ENCODE measurements around the gene PPP4R1. TPM values are rescaled to one million over a fixed set of nuclear protein-coding genes. Genes with fewer than 3 reads are reported as not detected.

PPP4R1 gene
- total RNA-seq, 1 experiment from 2014 or later, result 106 TPM

- H3K23ac ChIP-seq (ENCODE audit: insufficient read length, low read depth, low read length), result no peak overlapping the region
- H3K4ac ChIP-seq (ENCODE audit: low read depth, low read length), result no peak overlapping the region
- H4K20me1 ChIP-seq (ENCODE audit: control insufficient read depth, insufficient read depth, insufficient read length), result peaks cover 3% of the 10 kb centered on the region
- H3K4me1 ChIP-seq (ENCODE audit: insufficient read depth, low read length), result no peaks in the 10 kb centered on the region
- H3K4me3 Mint-ChIP-seq, result no peak overlapping the region
- no peak overlapping the region for H2BK20ac ChIP-seq (ENCODE audit: low read depth, low read length, poor library complexity, severe bottlenecking)
- H3K27ac Mint-ChIP-seq, result peak overlapping the region in 1 of 3 experiments; percentile 58; a peak in 2 of 7 replicates
- no peak overlapping the region for H2BK12ac ChIP-seq (ENCODE audit: insufficient read length, low read depth, low read length)
- no peak overlapping the region for H2BK5ac ChIP-seq (ENCODE audit: insufficient read length, low read length)
- H3K27me3 ChIP-seq (ENCODE audit: insufficient read depth, low read length), result no peaks in the 10 kb centered on the region
- H3K36me3 Mint-ChIP-seq (ENCODE audit: insufficient read depth in 1 of 3, low read depth in 3 of 3), result peaks cover 47 to 84% (median 73%) of the 10 kb centered on the region in 3 experiments
- no peak overlapping the region for H2BK120ac ChIP-seq (ENCODE audit: low read depth, low read length, poor library complexity, severe bottlenecking)
- no peak overlapping the region for H3K18ac ChIP-seq (ENCODE audit: insufficient read length, low read depth, low read length)
- peaks cover 19 to 20% of the 10 kb centered on the region in 2 experiments for H3K4me1 Mint-ChIP-seq
- WGBS (ENCODE audit: extremely low coverage, insufficient read length, low lambda C conversion rate), result no CpG with 5 or more reads among the region's 7 CpGs
- no peak overlapping the region for H4K91ac ChIP-seq (ENCODE audit: insufficient read length, low read depth, low read length)
- H2BK15ac ChIP-seq (ENCODE audit: low read depth, low read length), result no peak overlapping the region
- H3K23me2 ChIP-seq (ENCODE audit: insufficient read length, low read depth, low read length, poor library complexity, severe bottlenecking), result no peaks in the 10 kb centered on the region
- H3K14ac ChIP-seq (ENCODE audit: insufficient read depth, low read length), result no peak overlapping the region
- H4K8ac ChIP-seq (replicated peaks; ENCODE audit: insufficient read length, low read depth, low read length), result no peak overlapping the region
- peak; percentile 33; the same call in 2 of the 3 replicates for TF ChIP-seq CTCF (conservative IDR thresholded peaks at IDR 0.05)
- H3K27me3 Mint-ChIP-seq (ENCODE audit: low read depth), result no peaks in the 10 kb centered on the region
- H3K9me3 Mint-ChIP-seq, result peaks cover 12 to 13% of the 10 kb centered on the region in 2 experiments
- no peak overlapping the region for H3K9ac ChIP-seq (ENCODE audit: extremely low read depth, insufficient read length, low read length)
- H3K9me3 ChIP-seq (ENCODE audit: control insufficient read depth, low read depth, low read length), result peaks cover 7% of the 10 kb centered on the region
- H4K5ac ChIP-seq (ENCODE audit: insufficient read length, low read depth, low read length), result no peak overlapping the region
- no peak overlapping the region for H2AK5ac ChIP-seq (ENCODE audit: insufficient read length, low read length)
- H3K79me1 ChIP-seq (ENCODE audit: insufficient read depth, low read depth, low read length, poor library complexity, severe bottlenecking), result no peaks in the 10 kb centered on the region
- H3K4me2 ChIP-seq (ENCODE audit: insufficient read depth, insufficient read length, low read length), result no peak overlapping the region
- H3K79me2 ChIP-seq (ENCODE audit: insufficient read depth, low read length), result no peaks in the 10 kb centered on the region
- no peak overlapping the region for H2AFZ ChIP-seq (ENCODE audit: low read length)
- no peak overlapping the region for H3K27ac ChIP-seq (ENCODE audit: insufficient read length, low read depth, low read length)
- no peak overlapping the region for H3K56ac ChIP-seq (ENCODE audit: insufficient read length, low read depth, low read length)
- no peak overlapping the region for H3T11ph ChIP-seq (ENCODE audit: low read length)
- no peak for DNase-seq
These were observed 65.0 kb downstream of the PPP4R1 start for GRCh38 chr18:9549405-9549804.

Data from H9 (cell line).